ENCODE measurements around the gene FHIT.

Gene FHIT

DNA sequence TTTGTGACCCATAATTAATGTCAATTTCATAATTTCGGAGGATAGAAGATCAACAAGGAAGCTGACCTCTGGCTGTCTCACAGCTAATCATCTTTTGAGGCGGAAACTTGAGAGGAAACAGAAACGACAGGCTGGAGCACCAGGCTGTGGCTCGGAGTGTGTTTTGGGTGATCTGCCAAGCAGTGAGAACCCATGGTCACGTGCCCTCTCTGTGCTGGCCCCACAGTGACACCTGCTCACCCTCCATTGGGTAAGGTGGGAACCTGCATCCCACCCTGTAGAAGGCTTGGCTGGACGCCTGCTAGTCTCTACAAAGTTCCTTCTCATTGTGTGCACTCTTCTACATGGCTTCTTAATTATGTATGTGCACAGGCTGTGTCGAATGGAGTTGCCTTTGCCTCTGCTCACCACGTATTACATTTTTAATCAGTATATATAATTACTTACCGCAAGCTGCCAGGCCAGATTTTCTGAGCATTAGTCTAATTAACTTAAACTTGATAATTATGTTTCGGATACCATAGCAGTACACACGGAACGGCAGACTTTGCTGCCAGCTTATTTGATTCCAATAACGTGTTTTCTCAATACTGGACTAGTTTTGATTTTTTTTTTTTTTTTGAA lies 1482.0 kb downstream of the FHIT start:
- no peak for DNase-seq

DNA sequence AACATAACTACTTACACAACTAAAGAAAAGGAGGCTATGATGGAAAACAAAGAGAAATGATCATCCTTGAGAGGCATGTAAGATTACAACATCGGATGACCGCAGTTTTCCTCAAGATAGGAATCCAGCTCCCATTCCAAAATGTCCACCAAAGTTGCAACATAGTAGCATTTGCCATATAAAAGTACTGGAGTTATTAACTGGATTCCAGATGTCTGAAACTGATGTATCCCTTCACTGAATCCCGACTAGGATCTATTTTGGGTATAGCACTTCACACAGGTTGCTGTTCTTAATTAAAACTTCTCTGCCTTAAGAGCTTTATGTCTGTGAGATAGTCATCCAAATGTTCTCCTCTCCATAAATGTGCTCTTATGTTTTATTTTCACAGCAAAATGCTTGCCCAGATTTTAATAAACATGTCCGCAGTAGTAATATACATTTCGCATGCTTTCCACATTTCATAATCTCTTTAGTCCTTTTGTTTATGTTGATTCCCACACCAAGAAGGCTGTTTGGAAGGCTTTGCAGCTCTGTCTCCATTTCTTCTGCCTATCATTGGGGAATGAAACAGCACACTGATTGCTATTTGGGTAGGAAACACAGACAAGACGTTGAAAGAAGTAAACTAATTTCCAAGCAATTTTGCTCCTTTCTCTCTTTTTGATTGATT lies 1484.9 kb downstream of the FHIT start:
- DNase-seq = no peak

DNA sequence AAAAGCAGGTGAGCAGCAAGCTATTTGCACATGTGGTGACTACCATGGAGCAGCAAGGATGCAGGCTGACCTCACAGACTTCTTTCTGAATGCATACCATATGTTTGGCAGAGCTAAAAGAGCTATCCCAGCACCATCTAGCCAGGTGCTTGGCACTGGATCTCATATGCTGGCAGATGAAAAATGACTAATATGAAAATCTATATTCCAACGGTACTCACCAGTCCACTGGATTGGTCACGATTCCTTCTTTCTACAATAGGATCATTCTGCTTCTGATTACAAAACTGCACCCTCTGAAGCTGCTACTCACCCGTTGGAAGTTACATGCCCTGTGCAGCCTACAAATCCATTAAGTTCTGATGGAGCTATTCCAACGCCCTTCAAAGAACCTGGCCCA lies 1487.1 kb downstream of the FHIT start:
- no peak for DNase-seq

DNA sequence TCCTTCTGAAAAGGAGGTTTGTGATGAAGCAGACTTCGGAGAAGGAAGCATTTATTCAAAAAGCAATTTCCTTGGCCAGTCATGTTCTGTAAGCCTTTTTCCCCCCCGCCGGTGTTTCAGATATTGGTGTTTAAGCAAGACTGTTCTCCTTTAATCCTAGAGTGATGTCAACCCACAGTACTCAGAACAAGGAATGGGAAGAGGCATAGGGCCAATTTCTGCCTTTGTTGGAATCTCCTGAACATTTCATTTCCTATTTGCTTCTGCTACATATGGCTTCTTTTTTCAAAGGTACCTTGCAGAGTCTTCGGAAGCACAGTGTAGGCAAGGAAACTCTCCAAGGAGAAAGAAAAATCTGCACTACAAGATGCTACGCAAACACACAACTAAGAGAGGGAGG lies 1488.3 kb downstream of the FHIT start:
- DNase-seq = no peak

DNA sequence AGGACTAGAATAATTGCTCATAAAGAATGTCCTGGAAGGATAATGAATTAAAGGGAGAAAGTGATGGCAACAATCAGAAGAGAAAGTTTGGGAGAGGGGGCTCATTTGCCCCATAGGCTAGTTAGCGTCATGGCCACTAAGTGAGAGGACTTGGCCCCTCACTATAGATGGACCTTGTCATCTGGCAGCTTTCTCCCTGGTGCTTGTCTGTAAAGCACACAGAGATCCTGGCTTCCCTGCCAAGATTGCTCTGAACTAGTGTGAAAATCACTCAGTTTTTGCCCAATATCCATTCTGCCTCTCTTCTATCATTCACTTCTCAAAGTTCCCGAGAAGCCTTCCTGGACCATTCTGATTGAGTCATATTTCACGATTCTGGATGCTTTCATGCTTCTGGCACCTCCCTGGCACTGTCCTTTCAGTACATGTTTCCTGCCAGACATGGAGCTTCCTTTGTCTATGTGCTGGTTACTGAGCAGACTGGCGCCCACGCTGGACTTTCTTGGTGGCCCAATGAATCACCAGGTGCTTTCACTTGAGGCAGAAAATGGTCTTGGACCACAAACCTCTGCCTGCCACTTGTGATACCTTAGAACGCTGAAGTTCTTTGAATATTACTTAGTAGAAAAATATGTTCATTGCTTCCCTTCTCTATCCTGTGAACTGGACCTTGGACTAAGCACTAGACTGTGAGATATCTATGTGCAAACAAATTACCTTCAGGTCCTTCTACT lies 1491.8 kb downstream of the FHIT start:
- DNase-seq = no peak

DNA sequence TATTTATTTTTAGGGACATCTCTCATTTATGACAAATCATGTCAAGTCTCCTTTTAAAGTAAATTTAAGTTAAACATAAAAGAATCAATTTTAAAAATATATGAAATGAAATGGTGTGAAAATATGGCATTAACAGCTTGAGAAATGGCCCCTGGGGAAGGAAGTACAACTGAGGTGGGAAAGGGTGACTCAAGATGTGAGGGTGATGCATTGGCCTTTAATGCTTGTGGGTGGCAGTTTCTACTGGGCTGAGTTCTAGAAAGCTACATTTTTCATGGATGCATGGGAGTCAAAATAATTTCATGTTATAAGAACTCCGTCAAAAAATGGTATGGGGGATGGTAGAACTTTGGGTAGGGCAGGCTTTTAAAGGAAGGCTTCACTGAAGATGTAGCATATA lies 1492.6 kb downstream of the FHIT start:
- no peak for DNase-seq

DNA sequence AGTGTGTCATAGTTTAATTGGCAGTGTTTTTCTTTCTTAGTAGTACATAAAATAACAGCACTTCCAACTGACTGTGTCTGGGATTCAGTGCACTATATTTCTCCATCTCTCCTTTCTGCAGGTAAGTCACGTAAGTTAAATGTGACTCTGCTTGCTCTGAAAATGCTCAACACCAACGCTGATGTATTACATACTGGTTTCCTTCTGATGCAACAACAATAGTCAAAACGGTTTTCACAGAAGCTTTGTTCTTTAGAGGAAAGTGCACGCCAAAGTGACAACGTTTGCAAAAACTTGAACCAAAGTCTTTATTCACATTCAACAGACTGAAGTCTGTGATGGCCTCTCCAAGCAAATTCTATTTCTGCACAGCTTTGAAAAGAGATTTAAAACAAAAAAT lies 1494.3 kb downstream of the FHIT start:
- no peak for DNase-seq

DNA sequence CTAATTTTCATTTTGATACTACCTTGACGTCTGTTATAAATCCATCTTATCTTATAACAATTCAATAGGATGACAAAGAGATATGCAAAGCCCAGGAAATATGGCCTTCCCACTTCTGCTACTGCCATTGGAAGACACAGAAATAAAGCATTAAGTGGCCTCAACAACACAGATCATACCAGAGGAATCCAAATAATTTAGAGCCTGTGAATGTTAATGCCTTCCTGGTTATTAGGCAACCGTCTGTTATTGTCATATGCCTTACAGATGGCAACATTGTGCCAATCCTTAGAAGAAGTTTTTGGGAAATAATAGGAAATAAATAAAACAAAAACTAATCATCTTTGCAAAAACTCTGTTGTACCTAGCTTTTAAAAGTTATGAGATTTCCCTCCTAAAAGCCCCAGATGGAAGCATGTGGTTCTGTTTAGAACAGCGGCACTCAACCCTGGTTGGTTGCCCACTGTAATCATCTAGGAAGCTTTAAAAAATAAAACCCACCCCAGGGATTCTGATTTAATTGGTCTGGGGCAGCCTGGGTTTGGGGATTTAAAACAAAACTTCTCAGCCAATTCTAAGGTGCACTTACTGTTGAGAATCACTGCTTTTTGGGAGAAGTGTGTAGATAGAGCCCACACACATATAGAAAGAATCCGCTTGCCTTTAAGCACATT lies 1496.7 kb downstream of the FHIT start:
- no peak for DNase-seq

DNA sequence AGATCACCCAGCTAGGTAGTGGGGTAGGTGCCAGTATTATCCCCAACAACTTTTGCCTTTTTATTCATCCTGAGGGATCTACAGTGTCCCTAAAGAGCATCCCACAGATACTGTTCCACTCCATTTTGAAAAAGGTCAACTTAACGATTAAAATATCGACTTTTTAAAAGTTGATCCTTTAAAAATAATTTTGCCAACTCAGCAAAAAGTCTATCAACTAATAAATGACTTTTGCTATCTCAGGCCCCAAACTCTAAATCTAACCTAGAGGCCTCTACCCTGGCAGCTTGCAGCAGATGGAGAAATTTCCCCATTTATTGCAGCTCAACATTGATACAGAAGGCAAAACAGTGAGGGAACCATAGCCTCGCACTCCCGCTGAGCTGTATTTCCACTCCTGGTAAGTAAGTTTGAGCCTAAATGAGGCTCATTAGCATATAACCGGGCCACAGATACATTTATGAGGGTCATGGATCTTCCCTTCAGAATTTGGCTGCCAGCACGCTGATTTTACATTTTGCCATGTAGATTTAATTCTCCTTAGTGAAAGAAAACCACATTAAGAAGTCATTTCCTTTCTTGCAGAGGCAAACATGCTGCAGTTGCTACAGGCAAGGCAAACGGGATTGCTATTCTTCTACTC lies 1497.3 kb downstream of the FHIT start:
- no peak for DNase-seq

DNA sequence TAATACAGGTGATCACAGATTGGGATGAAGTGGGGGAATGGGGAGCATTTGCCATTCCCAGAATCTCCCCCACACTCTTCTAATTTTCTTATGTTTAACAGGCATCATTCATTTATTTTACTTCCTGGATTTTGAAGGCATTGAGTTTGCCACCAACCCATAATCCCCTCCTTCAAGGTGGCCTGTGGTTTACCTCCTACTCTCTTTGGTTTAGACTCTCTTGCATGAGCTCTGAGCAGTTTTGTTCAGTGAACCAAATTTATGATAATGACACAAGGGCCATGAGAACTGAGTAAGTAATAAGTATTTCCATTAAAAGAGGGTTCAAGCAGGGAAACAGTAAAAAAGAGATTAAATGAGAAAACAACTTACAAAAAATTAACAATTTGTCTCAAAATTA lies 1498.3 kb downstream of the FHIT start:
- DNase-seq = no peak

DNA sequence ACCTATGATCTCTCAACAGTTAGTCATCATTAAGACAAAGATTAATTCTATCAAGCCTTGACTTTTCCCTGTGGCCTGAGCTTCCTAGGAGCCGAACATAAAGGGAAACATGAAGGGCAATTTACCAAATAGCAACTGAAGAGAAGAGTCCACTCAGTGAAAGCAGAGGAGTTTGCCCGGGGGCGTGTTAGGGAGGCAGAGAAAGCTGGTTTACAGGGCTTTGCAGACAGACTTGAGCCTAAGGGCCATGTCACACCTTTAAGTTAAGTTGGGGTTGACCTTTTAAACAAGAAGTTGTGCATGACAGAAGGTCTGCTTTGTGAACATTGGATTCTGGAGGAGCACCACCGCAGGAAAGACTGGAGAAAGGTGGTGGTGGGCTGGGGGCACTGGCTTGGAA lies 1499.6 kb downstream of the FHIT start:
- DNase-seq = no peak

DNA sequence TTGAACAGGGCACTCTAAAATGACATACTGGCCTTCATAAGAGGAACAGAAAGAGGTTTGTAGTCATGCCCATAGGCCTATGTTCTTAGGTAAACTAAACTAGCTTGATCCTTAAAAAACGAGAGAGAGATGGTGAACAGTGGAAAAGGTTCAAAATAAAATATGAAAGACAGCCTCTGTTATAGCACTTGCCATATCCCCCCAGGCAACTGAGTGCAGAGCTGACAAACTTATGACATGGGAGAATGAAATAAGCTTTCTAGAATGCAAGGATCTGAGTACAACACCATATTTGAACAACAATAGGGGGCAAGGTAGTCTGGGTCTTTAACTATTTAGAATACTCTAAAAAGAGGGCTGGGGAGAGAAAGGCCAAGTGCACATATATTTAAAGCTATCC lies 1500.9 kb downstream of the FHIT start:
- DNase-seq = no peak

DNA sequence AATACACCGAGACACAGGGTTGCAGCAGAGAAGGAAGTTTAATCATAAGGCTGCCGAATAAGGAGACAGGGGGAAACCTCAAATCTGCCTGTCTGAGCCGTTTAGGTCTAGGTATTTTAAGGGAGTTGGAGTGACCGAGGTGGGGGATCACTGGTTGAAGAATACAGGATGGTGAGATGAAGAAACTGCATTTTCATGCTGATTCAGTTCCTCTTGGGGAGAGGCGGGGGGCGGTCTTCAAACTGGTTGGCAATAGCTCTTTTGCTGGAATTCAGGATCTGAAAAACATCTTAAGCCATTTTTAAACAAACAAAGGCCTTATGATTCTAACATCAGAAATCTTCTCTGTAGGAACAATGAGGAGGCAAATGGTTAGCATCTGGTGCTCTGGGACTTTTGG lies 1502.0 kb downstream of the FHIT start:
- no peak for DNase-seq

DNA sequence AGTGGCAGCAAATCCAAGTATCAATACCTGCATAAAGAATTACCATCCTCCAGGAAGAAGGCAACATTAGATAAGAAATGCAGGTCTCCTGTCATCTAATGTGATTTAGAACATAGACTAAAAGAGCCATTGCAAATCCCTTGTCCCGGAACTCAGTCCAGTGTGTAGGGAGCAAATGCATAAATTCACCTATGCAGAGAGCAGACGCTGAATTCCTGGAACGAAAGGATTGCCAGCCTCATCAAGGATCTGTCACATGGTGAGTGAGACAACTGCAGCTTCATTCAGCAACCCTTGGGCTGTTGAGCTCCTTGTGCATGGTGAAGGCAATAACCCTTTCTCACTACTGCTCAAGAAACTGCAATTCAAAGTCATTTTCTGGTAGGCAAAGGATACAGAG lies 1504.7 kb downstream of the FHIT start:
- DNase-seq = no peak

DNA sequence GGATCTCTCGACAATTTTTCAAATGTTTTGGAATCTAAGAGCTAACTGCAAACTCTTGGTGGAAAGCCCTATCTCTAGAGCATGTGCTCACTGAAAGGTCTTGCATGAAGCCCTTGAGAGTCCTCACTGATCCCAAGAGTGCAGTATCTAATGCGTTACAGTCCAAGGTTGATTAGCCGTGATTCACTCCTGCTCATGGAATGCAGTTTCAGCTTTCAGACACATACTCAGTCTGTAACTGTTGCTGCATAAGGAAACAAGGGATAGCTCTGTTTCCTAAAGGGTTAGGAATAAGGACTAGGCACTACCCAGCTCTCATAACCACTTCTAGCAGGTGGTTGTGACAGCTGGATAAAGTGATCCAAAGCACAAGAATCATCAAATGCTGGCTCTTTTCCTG lies 1514.0 kb downstream of the FHIT start:
- DNase-seq = no peak

DNA sequence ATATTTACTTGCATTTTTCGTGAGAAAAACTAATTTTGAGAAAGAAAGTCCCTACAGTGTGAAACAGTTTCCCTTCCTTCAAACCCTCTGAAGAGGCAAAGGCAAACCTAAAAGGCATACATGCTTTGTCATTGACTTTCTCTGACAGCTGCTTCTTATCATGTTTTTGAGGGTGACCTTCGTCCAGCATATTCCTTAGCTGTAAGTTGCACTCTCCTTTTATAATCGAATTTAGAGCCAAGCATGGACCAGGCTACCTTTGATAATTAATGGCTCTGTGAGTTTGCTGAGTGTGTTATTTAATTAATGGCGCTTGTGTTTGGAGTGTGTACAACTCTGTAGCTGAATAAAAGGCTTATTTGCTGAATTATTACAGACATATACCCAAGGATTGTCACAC lies 1517.2 kb downstream of the FHIT start:
- DNase-seq = no peak

DNA sequence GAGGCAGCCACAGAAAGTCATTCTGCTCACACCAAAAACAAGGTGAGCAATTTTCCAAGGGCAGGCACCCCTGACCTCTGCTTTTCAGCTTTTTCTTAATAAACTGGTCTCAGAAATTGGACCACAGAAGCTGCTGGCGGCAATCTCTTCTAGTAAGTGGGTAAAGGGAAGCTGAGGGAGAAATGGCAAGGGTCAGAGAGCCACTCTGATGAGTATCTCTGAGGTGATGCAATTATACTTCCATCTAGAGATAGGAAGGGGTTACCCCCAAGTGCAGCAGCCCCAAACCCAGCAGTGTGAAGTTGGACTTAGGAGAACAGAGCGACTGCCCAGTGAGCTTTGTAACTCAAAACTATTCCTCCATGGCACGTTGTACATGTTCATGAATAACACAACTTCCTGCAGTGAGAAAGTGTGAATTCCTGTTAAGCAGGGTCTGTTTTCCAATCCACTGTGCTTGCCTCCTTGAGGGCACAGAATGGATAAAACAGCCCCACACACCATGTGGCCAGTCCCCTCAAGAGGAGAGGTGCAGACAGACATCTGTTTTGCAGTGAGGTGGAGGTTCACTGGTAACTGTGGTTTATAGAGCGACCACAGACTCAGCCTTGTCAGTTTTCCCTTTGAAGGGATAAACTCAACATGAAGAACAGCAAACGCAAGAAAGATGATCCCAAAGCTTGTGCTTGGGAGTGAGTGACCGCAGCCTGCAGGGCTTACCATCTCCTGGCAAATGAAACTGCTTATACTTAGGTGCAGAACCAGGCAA lies 1518.0 kb downstream of the FHIT start:
- DNase-seq = no peak

DNA sequence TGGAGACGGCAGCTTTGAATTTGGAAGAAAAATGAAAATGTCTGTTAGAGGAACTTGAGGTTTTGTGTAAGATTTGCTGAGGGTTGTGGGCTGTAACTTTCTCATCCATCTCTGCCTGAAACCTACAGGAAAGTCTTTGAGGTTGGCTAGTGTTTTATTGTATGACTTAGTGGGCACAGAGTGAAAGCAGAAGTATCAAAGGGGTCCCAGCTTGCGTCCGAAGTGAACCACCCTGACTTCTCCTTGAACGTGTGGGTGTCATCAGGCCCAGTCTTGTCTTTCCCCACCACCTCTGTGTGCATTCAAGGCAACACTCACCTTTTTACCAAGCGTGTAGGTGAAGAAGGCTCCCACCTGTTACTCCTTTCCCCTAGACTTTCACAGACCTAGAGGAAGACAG lies 1519.3 kb downstream of the FHIT start:
- no peak for DNase-seq

DNA sequence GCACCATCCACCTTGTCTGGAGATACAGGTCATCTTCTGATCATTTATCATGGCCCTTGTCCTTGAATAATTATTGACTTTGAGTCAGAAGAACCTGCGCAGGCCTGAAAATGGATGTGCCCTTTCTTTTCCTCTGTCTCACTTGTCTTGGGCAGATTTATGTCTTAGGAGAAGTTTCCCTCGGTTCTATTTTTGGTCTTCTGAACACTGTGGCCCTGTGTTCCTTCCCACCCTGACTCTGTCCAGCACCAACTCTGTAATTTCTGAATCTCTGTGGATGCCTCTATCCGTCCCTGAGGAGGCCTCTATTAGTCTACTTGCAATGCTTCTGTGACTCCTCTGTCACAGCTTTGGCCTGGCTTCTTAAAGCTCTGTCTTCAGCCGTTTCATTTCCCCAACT lies 1520.7 kb downstream of the FHIT start:
- no peak for DNase-seq

DNA sequence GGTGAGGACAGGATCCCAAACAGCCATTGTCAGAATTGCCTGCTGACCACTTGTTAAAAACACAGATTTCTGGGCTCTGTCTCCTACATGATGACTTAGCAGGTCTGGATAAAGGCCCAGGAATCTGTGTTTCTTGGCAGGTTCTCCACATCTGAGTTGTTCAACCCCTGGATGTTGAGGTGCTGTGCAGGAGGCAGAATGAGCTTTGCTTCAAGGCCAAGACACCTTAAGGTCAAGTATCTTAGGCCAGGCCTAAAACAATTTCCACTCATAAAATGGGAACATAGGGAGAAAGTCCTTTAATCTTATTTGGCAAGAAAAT lies 1522.7 kb downstream of the FHIT start:
- DNase-seq = no peak

DNA sequence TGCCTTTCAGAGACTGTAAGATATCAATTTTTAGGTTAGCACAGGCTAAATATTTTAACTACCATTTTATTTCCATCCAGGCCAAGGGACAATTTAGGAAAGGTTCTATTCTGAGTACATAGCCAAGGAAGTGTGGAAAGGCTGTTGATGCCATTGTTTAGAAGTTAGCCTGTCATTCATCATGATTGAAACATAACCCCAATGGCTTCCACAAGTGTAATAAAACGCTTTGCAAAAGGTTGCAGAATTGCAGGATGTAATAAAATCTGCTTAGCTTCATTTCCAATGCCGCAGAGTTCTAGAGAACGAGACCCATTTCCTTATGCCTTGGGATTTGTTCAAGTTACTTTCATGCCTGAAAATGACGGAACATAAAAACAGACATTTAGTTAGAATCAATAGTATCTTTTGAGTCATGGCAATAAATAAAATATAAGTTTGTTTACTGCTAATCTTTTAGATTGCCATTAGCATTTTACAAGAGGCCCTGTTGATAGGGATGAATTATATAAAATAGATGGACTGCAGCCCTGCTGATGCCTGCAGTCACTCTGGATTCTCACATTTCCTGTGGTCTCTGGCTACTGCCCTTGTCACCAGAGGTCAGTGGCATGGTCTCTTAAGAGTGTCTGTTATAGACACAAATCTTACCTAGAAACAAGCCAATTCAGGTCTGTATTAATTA lies 1523.2 kb downstream of the FHIT start:
- DNase-seq = no peak

DNA sequence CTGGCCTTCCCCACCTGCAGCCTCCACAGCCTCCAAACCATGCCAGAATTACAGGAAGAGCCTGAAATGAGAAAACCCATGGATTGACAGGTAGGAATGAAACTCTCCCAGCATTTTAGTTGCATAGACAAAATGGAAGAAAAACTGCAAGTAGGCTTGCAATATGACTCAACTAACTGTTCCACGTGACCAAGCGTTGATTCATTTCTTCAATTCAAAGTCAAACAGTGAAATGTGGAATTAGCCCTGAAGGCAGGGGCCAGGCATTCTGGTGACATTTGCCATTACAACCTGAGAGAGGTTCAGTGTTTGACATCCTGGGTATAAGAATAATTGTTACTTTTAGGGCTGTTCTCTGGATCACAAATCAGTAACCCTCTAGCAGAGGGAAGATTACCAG lies 1525.0 kb downstream of the FHIT start:
- no peak for DNase-seq
